K562 (cell line): Measurements from ENCODE around the gene GALNT16. TPM values are rescaled to one million over a fixed set of nuclear protein-coding genes. Genes with fewer than 3 reads are reported as not detected.

Source experiments
- ATAC-seq: fragments of 200-7000 bp; cut with Tn5 transposase; 3 replicates; pipeline ENCODE4 v1.9.1; 2020; ENCODE audit warnings: moderate library complexity
- BruUV-seq: library from RNA; stranded (reverse); fragments of 400-500 nt; replicated peaks from 2 replicates; lab custom pipeline; 2021; lab: Mats Ljungman, UMichigan
- CTCF ChIA-PET: fragments of 300-600 bp; formaldehyde crosslinking; extraction: SDS; loops from one replicate; lab custom pipeline; 2021; ENCODE audit warnings: low intra/inter-chr PET ratio; lab: Yijun Ruan, JAX
- POLR2A ChIA-PET: fragments of 300-600, 350-650 bp; sonication (Branson Sonifier 250); formaldehyde crosslinking; extraction: SDS; loops from one replicate; lab custom pipeline; 2021; ENCODE audit warnings: antibody characterized with exemption, inconsistent platforms; lab: Yijun Ruan, JAX
- DNase-seq, 4 experiments: peaks; one replicate each; pipeline versions ENCODE4 v3.0.0 to v3.0.0-alpha.2; 2011 to 2018; ENCODE audit warnings: low spot score in 3 of 4, mixed read lengths in 3 of 4; ENCODE audit errors: extremely low read depth in 1 of 4
- FAIRE-seq: peaks from 2 replicates; lab custom pipeline; 2011; peaks lifted over from hg19 to GRCh38; lab: Jason Lieb, UNC
- H2AFZ ChIP-seq: 2 replicates; pipeline ENCODE4 v1.6.0; 2011; ENCODE audit warnings: low read depth, low read length, control low read depth, inconsistent platforms
- H3K27ac ChIP-seq: fragments of 200-600 bp; 3 replicates; pipeline ENCODE4 v1.8.0; 2011; ENCODE audit warnings: low read depth, mild to moderate bottlenecking, control low read depth, inconsistent platforms, low read length, moderate library complexity, mixed read lengths; ENCODE audit errors: extremely low read depth
- H3K27me3 ChIP-seq, 2 experiments: fragments of 300-600 bp in 1 of 2; 2 replicates in 1 of 2; 3 replicates in 1 of 2; pipeline versions ENCODE4 v1.6.0 to v1.8.0; 2011; ENCODE audit warnings: inconsistent platforms in 2 of 2, low read length in 2 of 2, mild to moderate bottlenecking in 1 of 2, mixed read lengths in 1 of 2, moderate library complexity in 1 of 2; ENCODE audit not compliant: control insufficient read depth in 2 of 2, insufficient read depth in 2 of 2
- H3K36me3 ChIP-seq: fragments of 300-600 bp; 3 replicates; pipeline ENCODE4 v1.8.0; 2011; ENCODE audit warnings: mild to moderate bottlenecking, low read length, inconsistent platforms; ENCODE audit not compliant: control insufficient read depth, insufficient read depth
- H3K4me1 ChIP-seq, 2 experiments: fragments of 200-600 bp in 1 of 2; replicated peaks in 1 of 2; 2 replicates in 1 of 2; 3 replicates in 1 of 2; pipeline versions ENCODE4 v1.5.1 to v1.8.0; 2011; ENCODE audit warnings: inconsistent platforms in 2 of 2, low read length in 2 of 2, mild to moderate bottlenecking in 1 of 2, mixed read lengths in 1 of 2, moderate library complexity in 1 of 2; ENCODE audit not compliant: control insufficient read depth in 2 of 2, insufficient read depth in 2 of 2
- H3K4me2 ChIP-seq: 2 replicates; pipeline ENCODE4 v1.6.1; 2011; ENCODE audit warnings: low read length, control low read depth, inconsistent platforms, mixed read lengths; ENCODE audit not compliant: insufficient read depth
- H3K4me3 ChIP-seq: fragments of 200-600 bp; sonication (generic), shearing (Covaris generic); 2 replicates; pipeline ENCODE4 v1.5.1; 2016; ENCODE audit warnings: control low read depth, inconsistent platforms
- H3K79me2 ChIP-seq: fragments of 200-600 bp; 3 replicates; pipeline ENCODE4 v1.8.0; 2011; ENCODE audit warnings: low read length, inconsistent platforms; ENCODE audit not compliant: control insufficient read depth, insufficient read depth
- H3K9ac ChIP-seq, 2 experiments: 2 replicates each; pipeline versions ENCODE4 v1.6.0 to v1.6.1; 2011; ENCODE audit warnings: low read depth in 2 of 2, low read length in 2 of 2, control low read depth in 1 of 2, inconsistent platforms in 1 of 2, mild to moderate bottlenecking in 1 of 2, mixed read lengths in 1 of 2; ENCODE audit not compliant: insufficient read depth in 1 of 2
- H3K9me1 ChIP-seq: one replicate; pipeline ENCODE4 v1.6.0; 2011; ENCODE audit warnings: inconsistent platforms, mild to moderate bottlenecking, low read length, moderate library complexity; ENCODE audit not compliant: control insufficient read depth, insufficient read depth
- H3K9me3 ChIP-seq: replicated peaks from 2 replicates; pipeline ENCODE4 v1.5.1; 2011; ENCODE audit warnings: low read depth, low read length, inconsistent platforms; ENCODE audit not compliant: control insufficient read depth, insufficient read depth
- H4K20me1 ChIP-seq: replicated peaks from 2 replicates; pipeline ENCODE4 v1.6.1; 2011; ENCODE audit warnings: low read length, inconsistent platforms, mixed read lengths; ENCODE audit not compliant: control insufficient read depth, insufficient read depth
- ATF6 ChIP-seq: sonication (generic); formaldehyde crosslinking; IDR thresholded peaks from 2 replicates; pipeline ENCODE4 v1.4.0; 2020; ENCODE audit warnings: mild to moderate bottlenecking, missing genetic modification reagents
- DDX20 ChIP-seq: fragments of 450-650 bp; IDR thresholded peaks from 2 replicates; pipeline ENCODE4 v1.6.1; 2016; ENCODE audit warnings: missing genetic modification characterization, low read depth, mild to moderate bottlenecking, missing compliant biosample characterization, moderate library complexity
- FOSL1 ChIP-seq: fragments of 200-800 bp; sonication (Bioruptor generic); conservative IDR thresholded peaks from 2 replicates; pipeline ENCODE4 v1.6.1; 2016; ENCODE audit warnings: missing genetic modification characterization, missing compliant biosample characterization
- MEIS2 ChIP-seq: fragments of 450-650 bp; IDR thresholded peaks from 2 replicates; pipeline ENCODE4 v1.6.1; 2014; ENCODE audit warnings: mild to moderate bottlenecking; ENCODE audit not compliant: partially characterized antibody
- MYC ChIP-seq, 2 experiments: fragments of 250-450 bp in 1 of 2; sonication (Bioruptor Pico) in 1 of 2; IDR thresholded peaks; 2 replicates each; pipeline versions ENCODE4 v1.5.1 to v1.6.1; 2012 to 2021; ENCODE audit warnings: low read depth in 2 of 2, borderline replicate concordance in 1 of 2, improper control_type of control experiment in 1 of 2, low read length in 1 of 2, mild to moderate bottlenecking in 1 of 2, moderate library complexity in 1 of 2
- RFX5 ChIP-seq: IDR thresholded peaks from 2 replicates; pipeline ENCODE4 v1.6.1; 2011; ENCODE audit warnings: low read depth, mild to moderate bottlenecking, improper control_type of control experiment, low read length
- TAF9B ChIP-seq: fragments of 450-650 bp; IDR thresholded peaks from 2 replicates; pipeline ENCODE4 v1.6.1; 2018; ENCODE audit warnings: mild to moderate bottlenecking; ENCODE audit not compliant: partially characterized antibody
- ZBED1 ChIP-seq: IDR thresholded peaks from 2 replicates; pipeline ENCODE4 v1.6.1; 2014
- ZNF57 ChIP-seq: fragments of 450-650 bp; formaldehyde crosslinking; IDR thresholded peaks from 2 replicates; pipeline ENCODE4 v1.4.0; 2020; ENCODE audit warnings: mild to moderate bottlenecking, moderate library complexity
- ZNF586 ChIP-seq: fragments of 450-650 bp; formaldehyde crosslinking; conservative IDR thresholded peaks from 2 replicates; pipeline ENCODE4 v1.4.0; 2020; ENCODE audit warnings: mild to moderate bottlenecking, moderate library complexity
- WGBS: fragments of 100-300 bp; shearing (Covaris generic); methylation state at CpG from one replicate; pipeline ENCODE4 v1.1.6; 2016; ENCODE audit warnings: low coverage, mixed read lengths; ENCODE audit not compliant: insufficient coverage; ENCODE audit errors: missing lambda C conversion rate; 5-methylcytosine and 5-hydroxymethylcytosine counted together
- in situ Hi-C: fragments of 300-500 bp; cut with MboI; formaldehyde crosslinking; loops from 4 replicates; pipeline ENCODE4 v1.15.0; 2018; ENCODE audit warnings: inconsistent platforms, mixed read lengths
- intact Hi-C: fragments of 100-400 bp; cut with micrococcal nuclease; formaldehyde crosslinking; loops from 2 replicates; pipeline ENCODE4 v1.14.2; 2022
- polyA plus RNA-seq, 8 experiments: library from polyadenylated mRNA; depleted of rRNA in 4 of 8; stranded (reverse) in 5 of 8; unstranded in 3 of 8; fragments of >200 nt; fragmentation: Nextera tagmentation in 2 of 8; fragmentation: Illumina TruSeq in 1 of 8; extraction: Ambion mirVana in 2 of 8; extraction: Trizol in 1 of 8; gene quantifications; 2 replicates each; pipeline versions ENCODE4 v1.2.1 to v1.2.3, GENCODE V29; 2011 to 2014; ENCODE audit warnings: inconsistent platforms in 1 of 8, missing spikeins in 1 of 8
- total RNA-seq, 7 experiments: library from RNA; depleted of rRNA in 6 of 7; stranded (reverse); fragments of >200 nt in 6 of 7; fragmentation: Illumina TruSeq in 2 of 7; extraction: Trizol in 2 of 7; gene quantifications; 2 replicates each; pipeline versions ENCODE4 v1.2.1 to v1.2.3, GENCODE V29; 2011 to 2021; ENCODE audit warnings: low replicate concordance in 1 of 7
- TF ChIP-seq, protein P1 (sequence below): sonication (generic); IDR thresholded peaks from 2 replicates; pipeline ENCODE4 v1.6.1; 2016
- TF ChIP-seq, protein P2 (sequence below): sonication (generic); formaldehyde crosslinking; IDR thresholded peaks from 2 replicates; pipeline ENCODE4 v1.8.1; 2023; ENCODE audit warnings: mild to moderate bottlenecking, missing genetic modification reagents

Gene GALNT16
- total and polyA plus RNA-seq, 9 of the 15 experiments (the other 6 are each of a cell fraction or from before 2014, with no cell fraction given): not detected

DNA sequence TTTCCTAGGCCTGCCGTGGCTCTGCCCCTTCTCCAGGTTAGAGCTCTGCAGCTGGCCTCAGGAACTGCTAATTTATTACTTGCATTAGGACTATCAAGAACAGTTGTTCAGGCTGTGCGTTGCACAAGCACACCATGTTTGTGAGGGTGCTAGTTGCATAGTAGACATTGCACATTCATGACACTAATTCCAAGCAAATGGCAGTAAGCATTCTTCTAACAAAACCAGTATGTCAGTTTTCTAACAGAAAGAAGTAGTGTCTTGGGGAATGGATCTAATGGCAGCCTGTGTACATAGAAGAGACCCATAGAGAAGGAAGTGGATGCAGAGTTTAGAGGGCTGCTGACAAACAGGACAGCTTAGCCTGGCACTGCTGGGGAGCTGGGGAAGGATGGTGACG, 84.2 kb downstream of the GALNT16 start:
- intact Hi-C loops: no loop called here
- WGBS: 0% methylated on average over 3 of the region's 3 CpGs
- Histone ChIP-seq H3K27ac (no peak overlapping the region), H2AFZ (no peak overlapping the region), H3K4me3 (no peak overlapping the region), H3K9me1 (no peaks in the 10 kb centered on the region), H3K27me3 (peaks cover 5 to 47% of the 10 kb centered on the region in 2 experiments; a peak in 4 of 5 replicates), H3K4me2 (no peak overlapping the region), H4K20me1 (no peaks in the 10 kb centered on the region), H3K9ac (no peak overlapping the region), H3K79me2 (no peaks in the 10 kb centered on the region), H3K4me1 (no peaks in the 10 kb centered on the region), H3K36me3 (no peaks in the 10 kb centered on the region), H3K9me3 (no peaks in the 10 kb centered on the region)
- DNase-seq (no peak), FAIRE-seq (no peak), ATAC-seq (no peak)
- ChIA-PET POLR2A (interaction anchor here (0.6 kb wide), 3 partner anchors 30 to 1780 kb away, joined by 3 to 4 read pairs (median 3); no protein-coding TSS in a partner anchor), CTCF (no interaction called here)
- no TSS peak for BruUV-seq
- no peak for TF ChIP-seq MEIS2
- no peak for TF ChIP-seq ATF6 (CRISPR knock-in tag)
- TF ChIP-seq, protein P1, sequence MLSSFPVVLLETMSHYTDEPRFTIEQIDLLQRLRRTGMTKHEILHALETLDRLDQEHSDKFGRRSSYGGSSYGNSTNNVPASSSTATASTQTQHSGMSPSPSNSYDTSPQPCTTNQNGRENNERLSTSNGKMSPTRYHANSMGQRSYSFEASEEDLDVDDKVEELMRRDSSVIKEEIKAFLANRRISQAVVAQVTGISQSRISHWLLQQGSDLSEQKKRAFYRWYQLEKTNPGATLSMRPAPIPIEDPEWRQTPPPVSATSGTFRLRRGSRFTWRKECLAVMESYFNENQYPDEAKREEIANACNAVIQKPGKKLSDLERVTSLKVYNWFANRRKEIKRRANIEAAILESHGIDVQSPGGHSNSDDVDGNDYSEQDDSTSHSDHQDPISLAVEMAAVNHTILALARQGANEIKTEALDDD: no peak
- TF ChIP-seq MYC (IDR thresholded peaks at IDR 0.05; ENCODE audit: low read depth, low read length): no peak
- no peak for TF ChIP-seq MYC (CRISPR knock-in tag; IDR thresholded peaks at IDR 0.05; ENCODE audit: borderline replicate concordance, low read depth)
- TF ChIP-seq ZNF586 (CRISPR knock-in tag): no peak
- TF ChIP-seq RFX5: no peak
- TF ChIP-seq TAF9B: no peak
- no peak for TF ChIP-seq FOSL1 (tag)
- TF ChIP-seq ZBED1: no peak
- no peak for TF ChIP-seq ZNF57 (CRISPR knock-in tag)
- TF ChIP-seq DDX20 (tag): no peak
- TF ChIP-seq, protein P2, sequence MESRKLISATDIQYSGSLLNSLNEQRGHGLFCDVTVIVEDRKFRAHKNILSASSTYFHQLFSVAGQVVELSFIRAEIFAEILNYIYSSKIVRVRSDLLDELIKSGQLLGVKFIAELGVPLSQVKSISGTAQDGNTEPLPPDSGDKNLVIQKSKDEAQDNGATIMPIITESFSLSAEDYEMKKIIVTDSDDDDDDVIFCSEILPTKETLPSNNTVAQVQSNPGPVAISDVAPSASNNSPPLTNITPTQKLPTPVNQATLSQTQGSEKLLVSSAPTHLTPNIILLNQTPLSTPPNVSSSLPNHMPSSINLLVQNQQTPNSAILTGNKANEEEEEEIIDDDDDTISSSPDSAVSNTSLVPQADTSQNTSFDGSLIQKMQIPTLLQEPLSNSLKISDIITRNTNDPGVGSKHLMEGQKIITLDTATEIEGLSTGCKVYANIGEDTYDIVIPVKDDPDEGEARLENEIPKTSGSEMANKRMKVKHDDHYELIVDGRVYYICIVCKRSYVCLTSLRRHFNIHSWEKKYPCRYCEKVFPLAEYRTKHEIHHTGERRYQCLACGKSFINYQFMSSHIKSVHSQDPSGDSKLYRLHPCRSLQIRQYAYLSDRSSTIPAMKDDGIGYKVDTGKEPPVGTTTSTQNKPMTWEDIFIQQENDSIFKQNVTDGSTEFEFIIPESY (CRISPR knock-in tag): no peak
- in situ Hi-C loops: no loop called here
